Activated naive CD8-positive, alpha-beta T cell (primary cell): ENCODE measurements around the gene INPP5D.
A peak's percentile ranks its signal among the peaks of the same experiment; 100 is the strongest.
"Not testable (repeated sequence)": the region's sequence is repeated elsewhere in the genome, so short reads cannot be mapped to it uniquely, and the experiment has no call there.

Source experiments
- H3K27ac Mint-ChIP-seq: one replicate; pipeline ENCODE4 v1.8.0; 2021; ENCODE audit warnings: mixed read lengths
- H3K27me3 Mint-ChIP-seq: one replicate; pipeline ENCODE4 v1.8.0; 2021; ENCODE audit warnings: mixed read lengths
- H3K36me3 Mint-ChIP-seq: one replicate; pipeline ENCODE4 v1.8.0; 2021; ENCODE audit warnings: mixed read lengths
- H3K4me1 Mint-ChIP-seq: one replicate; pipeline ENCODE4 v1.8.0; 2021; ENCODE audit warnings: low read depth, mixed read lengths
- H3K4me3 Mint-ChIP-seq: one replicate; pipeline ENCODE4 v1.8.0; 2021; ENCODE audit warnings: mild to moderate bottlenecking, mixed read lengths
- H3K9me3 Mint-ChIP-seq: one replicate; pipeline ENCODE4 v1.8.0; 2021; ENCODE audit warnings: low read depth, mixed read lengths

Gene INPP5D

DNA sequence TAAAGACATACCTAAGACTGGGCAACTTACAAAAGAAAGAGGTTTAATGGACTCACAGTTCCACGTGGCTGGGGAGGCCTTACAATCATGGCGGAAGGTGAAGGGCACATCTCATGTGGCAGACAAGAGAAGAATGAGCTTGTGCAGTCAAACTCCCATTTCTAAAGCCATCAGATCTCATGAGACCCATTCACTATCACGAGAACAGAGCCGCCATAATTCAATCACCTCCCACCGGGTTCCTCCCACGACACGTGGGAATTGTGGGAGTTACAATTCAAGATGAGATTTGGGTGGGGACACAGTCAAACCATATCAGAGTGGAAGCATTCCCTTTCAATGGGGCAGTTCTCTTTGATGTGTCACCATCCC is 39.7 kb downstream of the INPP5D start:
- Mint-ChIP-seq H3K4me1 (peaks cover 65% of the 10 kb centered on the region), H3K27ac (peak overlapping the region; percentile 81), H3K36me3 (peaks cover 11% of the 10 kb centered on the region), H3K4me3 (peak overlapping the region; percentile 79)
- H3K9me3 Mint-ChIP-seq, H3K27me3 Mint-ChIP-seq: not testable (repeated sequence)

DNA sequence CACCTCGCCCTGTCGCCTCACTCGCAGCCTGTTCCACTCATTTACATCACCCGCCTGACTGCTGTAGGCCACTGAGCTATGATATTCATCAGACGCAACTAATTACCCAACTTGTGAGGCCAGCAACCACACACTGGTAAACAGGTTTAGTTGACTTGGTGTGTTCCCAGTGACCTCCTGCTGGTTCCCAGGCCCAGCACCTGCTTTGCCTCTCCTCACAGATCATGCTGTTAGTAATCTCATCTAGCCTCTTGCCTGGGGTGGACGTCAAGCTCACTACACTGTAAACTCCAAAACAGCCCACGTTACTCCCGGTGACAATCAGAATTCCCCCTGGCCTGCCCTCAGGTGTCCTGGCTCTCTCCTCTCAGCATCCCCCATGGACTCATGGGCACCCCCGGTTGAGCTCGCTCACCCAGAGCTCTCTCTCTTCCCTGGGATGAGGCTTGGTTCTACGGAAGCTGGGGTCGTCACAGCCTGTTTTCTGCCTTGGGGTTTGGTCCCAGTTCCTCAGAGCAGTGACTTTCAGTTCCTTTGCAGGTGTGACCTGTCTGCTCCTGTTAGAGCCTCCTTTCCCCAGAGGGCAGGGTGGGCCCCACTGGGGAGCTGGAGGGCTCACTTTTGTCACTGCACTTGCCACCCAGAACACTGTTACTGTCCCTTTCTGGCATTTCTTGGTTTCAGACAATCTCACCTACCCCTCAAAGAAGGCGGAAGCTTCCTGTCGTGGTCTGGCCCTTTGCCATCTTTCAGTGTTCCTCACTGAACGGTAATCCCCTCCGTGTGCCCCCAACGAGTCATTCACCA is 40.3 kb downstream of the INPP5D start:
- H3K36me3 Mint-ChIP-seq, result peaks cover 11% of the 10 kb centered on the region
- H3K4me3 Mint-ChIP-seq, result peak overlapping the region; percentile 79
- peak overlapping the region; percentile 81 for H3K27ac Mint-ChIP-seq
- H3K4me1 Mint-ChIP-seq, result peaks cover 67% of the 10 kb centered on the region
- H3K9me3 Mint-ChIP-seq, result no peaks in the 10 kb centered on the region
- no peaks in the 10 kb centered on the region for H3K27me3 Mint-ChIP-seq

DNA sequence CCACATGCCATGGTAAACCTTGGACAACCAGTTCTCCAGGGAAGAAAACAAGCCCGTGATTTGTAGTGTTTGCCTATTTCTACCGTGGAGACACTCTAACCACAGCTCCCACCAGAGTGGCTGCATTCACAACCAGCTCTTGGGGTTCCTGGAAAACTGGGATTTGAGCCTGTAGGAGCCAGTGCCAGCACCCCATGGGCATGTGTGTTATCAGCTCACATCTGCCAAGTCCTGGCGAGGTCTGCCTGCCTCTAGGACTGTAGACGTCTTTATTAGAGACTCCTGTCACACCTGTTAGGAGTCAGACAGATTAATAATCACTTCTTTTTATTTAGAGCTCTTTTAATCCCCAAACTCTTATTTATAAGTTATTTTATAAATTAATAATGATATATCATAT is 41.0 kb downstream of the INPP5D start:
- Mint-ChIP-seq H3K9me3 (no peaks in the 10 kb centered on the region), H3K27ac (peak overlapping the region; percentile 81), H3K36me3 (peaks cover 11% of the 10 kb centered on the region), H3K4me1 (peaks cover 69% of the 10 kb centered on the region), H3K27me3 (no peaks in the 10 kb centered on the region), H3K4me3 (peak overlapping the region; percentile 79)

DNA sequence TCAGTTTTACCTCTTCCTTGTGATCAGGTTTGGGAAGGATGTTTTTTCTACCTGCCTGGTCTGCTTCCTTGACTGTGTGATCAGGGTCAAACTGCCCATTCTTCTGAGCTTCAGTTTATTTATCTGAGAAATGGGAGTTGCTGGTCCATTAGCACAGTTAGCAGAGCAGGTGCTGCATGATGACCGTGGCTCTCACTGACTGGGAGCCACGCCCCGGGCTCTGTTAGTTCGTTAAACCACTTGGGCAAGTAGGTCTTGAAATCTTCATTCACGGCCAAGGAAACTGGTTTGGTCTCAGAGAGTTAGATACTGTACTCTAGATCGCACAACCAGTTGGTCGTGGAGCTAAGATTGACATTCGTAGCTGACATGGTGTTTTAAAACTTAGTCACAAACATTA is 41.7 kb downstream of the INPP5D start:
- no peak overlapping the region for H3K27ac Mint-ChIP-seq
- H3K4me1 Mint-ChIP-seq, result peaks cover 72% of the 10 kb centered on the region
- H3K36me3 Mint-ChIP-seq, result peaks cover 11% of the 10 kb centered on the region
- H3K9me3 Mint-ChIP-seq, result no peaks in the 10 kb centered on the region
- no peak overlapping the region for H3K4me3 Mint-ChIP-seq
- H3K27me3 Mint-ChIP-seq, result no peaks in the 10 kb centered on the region

DNA sequence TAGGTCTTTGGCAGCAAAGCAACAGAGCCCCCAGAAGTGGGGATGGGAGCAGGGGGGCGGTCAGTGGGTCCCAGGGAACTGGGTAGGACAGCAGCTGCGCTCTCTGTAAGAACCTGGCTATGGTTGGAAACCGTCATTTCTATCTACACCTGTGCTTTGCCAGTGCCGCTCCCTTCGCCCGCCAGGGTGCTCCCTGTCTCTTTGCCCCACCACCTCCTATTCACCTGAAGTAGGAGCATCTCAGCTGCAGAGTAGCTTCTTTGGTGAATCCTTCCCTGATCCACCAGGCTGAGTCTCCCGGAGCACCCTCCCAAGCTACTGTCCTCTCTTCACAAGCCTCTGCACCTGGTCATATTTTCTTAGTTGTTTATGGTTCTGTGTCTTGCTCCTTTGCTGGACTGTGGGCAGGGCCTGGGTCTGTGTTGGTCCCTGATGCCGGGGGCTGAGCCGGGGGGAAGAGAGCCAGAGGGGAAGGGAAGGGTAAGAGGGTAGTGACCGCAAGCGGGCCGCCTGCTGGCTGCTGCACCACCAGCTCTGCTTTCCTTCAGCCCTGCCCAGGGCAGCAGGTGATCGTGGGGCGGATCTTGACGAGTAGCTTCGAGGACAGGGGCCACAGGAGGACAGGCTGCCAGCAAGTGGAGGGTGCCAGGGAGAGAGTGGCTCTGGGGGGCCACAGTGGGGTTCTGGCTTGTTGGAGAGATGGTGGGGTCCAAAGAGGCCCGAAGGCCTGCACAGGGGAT is 45.2 kb downstream of the INPP5D start:
- Mint-ChIP-seq H3K4me1 (peaks cover 72% of the 10 kb centered on the region), H3K27ac (no peak overlapping the region), H3K27me3 (no peaks in the 10 kb centered on the region), H3K4me3 (no peak overlapping the region), H3K36me3 (peaks cover 6% of the 10 kb centered on the region), H3K9me3 (no peaks in the 10 kb centered on the region)

DNA sequence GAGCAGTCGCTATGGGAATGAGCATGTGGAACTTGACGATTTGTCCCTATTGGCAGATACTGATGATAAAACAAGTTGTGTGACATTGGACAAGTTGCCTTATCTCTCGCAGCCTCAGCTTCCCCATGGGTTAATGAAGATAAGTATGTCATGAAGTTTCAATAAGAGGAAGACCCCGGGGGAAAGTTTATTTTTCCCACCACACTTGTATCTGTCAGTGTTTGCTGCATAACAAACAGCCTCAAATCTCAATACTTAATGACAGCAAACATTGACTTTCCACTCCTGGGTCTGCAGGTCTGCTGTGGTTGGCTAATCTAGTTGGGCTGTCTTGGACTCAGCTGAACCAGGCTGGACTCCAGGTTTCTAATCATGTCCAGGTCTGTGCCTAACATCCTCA is 45.8 kb downstream of the INPP5D start:
- Mint-ChIP-seq H3K36me3 (peaks cover 4% of the 10 kb centered on the region), H3K9me3 (no peaks in the 10 kb centered on the region), H3K27ac (no peak overlapping the region), H3K27me3 (no peaks in the 10 kb centered on the region), H3K4me3 (no peak overlapping the region), H3K4me1 (peaks cover 68% of the 10 kb centered on the region)

DNA sequence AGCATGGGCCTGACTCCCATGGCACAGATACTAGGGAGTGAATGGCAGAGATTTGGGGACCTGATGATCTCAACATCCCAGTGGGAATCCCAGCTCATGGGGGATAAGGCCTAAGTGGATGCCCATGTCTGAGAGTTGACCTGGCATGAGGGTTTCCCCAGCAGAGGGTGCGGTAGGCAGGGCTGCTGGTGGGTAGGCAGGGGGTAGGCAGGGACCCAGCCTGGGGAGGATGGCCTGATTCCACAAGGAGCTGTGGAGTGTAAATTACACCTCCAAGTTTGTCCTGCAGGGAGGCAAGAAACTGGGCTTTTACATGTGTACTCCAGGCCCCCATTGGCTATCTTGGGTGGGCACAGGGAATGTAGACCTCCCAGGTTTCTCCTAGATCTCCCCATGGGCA is 46.9 kb downstream of the INPP5D start:
- H3K4me3 Mint-ChIP-seq, result peak overlapping the region; percentile 49

DNA sequence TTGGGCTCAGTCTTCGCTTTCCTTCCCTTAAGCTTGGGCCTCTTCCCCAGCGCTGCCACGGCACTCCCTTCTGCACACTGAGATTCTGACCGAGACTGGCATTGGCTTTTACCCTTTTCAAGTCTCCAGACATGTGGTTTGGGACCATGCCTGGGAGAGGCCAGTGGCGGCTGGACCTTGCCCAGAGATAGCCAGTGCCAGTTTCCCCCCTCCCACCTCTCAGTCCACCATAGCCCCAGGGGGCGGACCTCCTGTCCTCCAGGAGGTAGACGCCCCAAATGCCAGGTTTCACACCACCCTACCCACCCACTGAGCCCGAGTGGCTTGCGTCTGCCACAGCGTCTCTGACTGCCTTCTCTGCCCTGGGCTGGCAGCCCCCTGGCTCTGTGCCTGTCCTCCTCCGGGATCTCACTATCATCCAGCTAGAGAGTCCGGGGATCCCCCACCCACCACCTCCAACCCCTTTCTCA is 47.7 kb downstream of the INPP5D start:
- H3K36me3 Mint-ChIP-seq, result peaks cover 2% of the 10 kb centered on the region
- H3K9me3 Mint-ChIP-seq, result no peaks in the 10 kb centered on the region
- no peaks in the 10 kb centered on the region for H3K27me3 Mint-ChIP-seq
- no peak overlapping the region for H3K4me3 Mint-ChIP-seq
- peaks cover 67% of the 10 kb centered on the region for H3K4me1 Mint-ChIP-seq
- H3K27ac Mint-ChIP-seq, result no peak overlapping the region

More for the DNA sequence above, 46.9 kb downstream of the INPP5D start:
- Mint-ChIP-seq H3K27ac (no peak overlapping the region), H3K9me3 (no peaks in the 10 kb centered on the region), H3K36me3 (peaks cover 4% of the 10 kb centered on the region), H3K27me3 (no peaks in the 10 kb centered on the region), H3K4me1 (peaks cover 68% of the 10 kb centered on the region)

DNA sequence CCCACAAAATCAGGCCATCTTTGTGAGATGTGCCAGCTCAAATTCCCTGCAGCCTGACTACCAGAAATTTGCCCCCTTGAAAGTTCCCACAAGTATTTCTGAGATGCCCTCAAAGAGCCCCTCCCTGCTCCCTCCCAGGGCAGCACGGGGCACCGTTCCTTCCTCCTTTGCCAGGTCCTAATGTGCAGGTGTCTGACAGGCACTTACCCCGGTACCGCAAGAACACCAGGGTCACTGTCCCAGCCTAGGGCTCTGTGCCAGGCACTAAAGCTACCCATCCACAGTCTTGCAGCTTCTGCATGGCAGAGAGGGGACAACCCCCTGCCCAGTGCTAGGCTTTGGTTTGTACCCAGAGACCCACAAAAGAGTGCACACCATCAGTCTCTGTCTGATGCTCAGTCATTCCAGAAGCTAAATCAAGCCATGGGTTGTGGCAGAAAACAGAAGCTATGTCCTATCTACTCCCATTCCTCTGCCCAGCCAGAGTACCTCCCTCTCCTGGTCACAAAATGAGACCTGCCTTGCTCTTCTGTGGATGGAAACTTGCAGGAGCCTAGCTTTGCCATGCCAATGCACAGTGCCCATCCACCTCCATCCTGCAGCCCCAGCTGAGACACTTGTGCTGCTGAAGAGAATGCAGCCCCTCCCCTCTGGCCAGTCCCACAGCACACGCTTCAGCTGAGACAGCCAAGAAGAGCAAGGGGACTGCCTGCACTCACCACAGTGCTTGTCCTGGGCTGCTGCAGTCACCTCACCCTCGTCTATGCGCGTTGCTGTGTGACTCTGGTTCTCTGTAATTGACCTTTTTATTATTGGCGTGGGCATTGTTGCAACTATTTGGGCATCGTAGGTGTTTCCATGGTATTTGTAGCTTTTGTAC is 48.7 kb downstream of the INPP5D start:
- Mint-ChIP-seq H3K27me3 (no peaks in the 10 kb centered on the region), H3K4me3 (no peak overlapping the region), H3K9me3 (no peaks in the 10 kb centered on the region), H3K36me3 (peaks cover 2% of the 10 kb centered on the region), H3K27ac (peak overlapping the region; percentile 35), H3K4me1 (peaks cover 72% of the 10 kb centered on the region)

DNA sequence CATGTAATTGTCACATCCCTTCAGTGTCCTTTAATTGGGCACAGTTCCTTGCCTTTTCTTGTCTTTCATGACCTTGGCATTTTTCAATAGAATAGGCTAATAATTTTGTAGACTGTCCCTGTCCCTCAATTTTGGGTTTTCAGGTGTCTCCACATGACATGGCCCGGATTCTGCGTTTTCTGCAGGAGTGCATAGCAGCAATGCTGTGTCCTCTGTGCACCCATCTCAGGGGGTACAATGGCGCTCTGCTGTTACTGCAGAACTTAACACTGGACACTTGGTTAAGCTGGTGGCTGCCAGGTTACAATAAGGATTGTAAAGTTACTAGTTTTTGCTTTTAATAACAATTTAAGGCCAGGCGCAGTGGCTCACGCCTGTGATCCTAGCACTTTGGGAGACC is 51.3 kb downstream of the INPP5D start:
- Mint-ChIP-seq H3K4me3 (no peak overlapping the region), H3K4me1 (peaks cover 75% of the 10 kb centered on the region), H3K36me3 (no peaks in the 10 kb centered on the region), H3K27me3 (no peaks in the 10 kb centered on the region), H3K9me3 (no peaks in the 10 kb centered on the region), H3K27ac (no peak overlapping the region)

DNA sequence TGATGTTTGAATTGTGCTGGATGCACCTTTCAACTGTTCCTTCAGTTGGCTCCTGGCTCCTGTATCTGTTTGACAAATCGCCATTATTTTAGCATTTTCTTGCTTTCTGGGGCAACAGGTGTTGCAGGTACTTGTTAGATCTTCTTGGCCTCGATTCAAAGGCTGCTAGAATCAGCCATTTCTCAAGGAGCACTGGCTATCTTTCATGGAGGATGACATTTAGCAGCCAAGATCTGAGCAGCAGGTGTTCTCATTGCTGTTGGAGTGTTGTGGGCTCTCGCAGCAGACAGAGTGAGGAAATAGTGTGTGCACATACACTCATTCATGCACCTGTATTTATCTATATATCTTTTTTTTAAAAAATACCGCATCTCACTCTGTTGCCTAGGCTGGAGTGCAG is 52.2 kb downstream of the INPP5D start:
- Mint-ChIP-seq H3K36me3 (no peaks in the 10 kb centered on the region), H3K27me3 (no peaks in the 10 kb centered on the region), H3K27ac (no peak overlapping the region), H3K4me3 (no peak overlapping the region), H3K4me1 (peaks cover 72% of the 10 kb centered on the region), H3K9me3 (no peaks in the 10 kb centered on the region)

DNA sequence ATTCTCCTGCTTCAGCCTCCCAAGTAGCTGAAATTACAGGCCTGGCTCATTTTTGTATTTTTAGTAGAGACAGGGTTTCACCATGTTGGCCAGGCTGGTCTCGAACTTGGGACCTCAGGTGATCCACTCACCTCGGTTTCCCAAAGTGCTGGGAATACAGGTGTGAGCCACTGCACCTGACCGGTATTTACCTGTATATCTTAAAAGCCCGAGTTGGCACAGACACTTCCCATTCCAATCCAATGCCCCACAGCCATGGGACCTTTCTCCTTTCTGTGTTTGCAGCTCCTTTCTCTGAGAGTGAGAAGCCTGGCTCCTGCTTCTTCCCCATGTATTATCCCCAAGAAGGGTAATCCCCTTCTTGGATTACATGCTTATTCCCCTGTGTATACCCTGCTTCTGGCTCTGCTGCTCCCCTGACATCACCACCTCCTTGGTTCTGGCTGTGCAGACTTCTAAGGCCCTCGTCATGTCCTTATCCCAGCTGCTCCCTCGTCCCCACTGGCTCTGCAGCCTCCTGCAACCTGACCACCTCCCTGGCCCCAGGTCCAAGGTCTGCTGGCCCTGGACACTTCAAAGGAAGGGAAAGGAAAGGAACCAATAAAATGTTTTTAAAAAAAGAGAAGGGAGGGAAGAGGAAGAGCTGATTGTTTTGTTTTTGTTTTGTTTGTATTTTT is 52.8 kb downstream of the INPP5D start:
- Mint-ChIP-seq H3K4me3 (no peak overlapping the region), H3K9me3 (no peaks in the 10 kb centered on the region), H3K27me3 (no peaks in the 10 kb centered on the region), H3K4me1 (peaks cover 72% of the 10 kb centered on the region), H3K36me3 (no peaks in the 10 kb centered on the region), H3K27ac (peak overlapping the region; percentile 41)

DNA sequence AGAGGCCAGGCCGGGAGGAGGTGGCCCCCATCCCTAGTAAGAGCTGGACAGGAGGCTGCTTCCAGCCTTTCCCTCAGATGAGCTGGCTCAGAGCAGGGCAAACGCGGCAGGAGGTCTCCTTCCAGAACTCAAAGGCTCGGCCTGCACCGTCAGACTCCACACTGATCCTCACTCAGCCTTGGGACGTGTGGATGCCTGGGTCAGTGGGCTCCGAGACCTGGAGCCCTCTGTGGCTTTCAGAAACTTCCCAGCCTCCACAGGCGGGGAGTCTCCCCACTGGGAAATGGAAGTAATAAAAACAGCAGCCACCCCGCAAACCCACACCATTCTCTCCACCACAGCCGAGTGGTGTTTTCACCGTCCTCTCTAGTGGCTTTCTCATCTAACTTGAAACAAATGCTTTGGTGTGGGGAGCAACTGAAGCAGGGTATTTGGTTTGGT is 54.3 kb downstream of the INPP5D start:
- Mint-ChIP-seq H3K4me1 (peaks cover 73% of the 10 kb centered on the region), H3K27me3 (no peaks in the 10 kb centered on the region), H3K36me3 (peaks cover 3% of the 10 kb centered on the region), H3K4me3 (peak overlapping the region; percentile 49), H3K9me3 (no peaks in the 10 kb centered on the region), H3K27ac (peak overlapping the region; percentile 61)

DNA sequence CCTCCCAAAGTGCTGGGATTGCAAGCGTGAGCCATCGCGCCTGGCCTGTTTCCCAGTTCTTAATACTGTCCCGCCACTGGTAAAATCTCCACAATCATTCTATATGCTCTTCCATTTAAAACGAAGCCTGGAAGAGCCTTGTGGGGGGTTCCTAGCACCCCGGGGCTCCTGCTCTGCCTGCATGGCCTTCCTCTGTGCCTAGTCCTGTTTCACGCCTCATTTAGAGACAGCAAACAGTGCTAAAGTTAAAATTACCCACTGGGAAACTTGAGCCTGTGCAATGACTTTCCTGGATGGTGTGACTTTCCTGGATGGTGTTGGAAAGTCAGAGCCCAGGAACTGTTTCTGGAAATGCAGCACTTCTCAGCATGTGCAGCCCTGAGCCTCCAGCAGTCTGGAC is 55.0 kb downstream of the INPP5D start:
- Mint-ChIP-seq H3K9me3 (no peaks in the 10 kb centered on the region), H3K4me1 (peaks cover 75% of the 10 kb centered on the region), H3K27ac (no peak overlapping the region), H3K36me3 (peaks cover 3% of the 10 kb centered on the region), H3K4me3 (no peak overlapping the region), H3K27me3 (no peaks in the 10 kb centered on the region)
